Fibroblast of the aortic adventitia (primary cell): ENCODE results near the gene GPR150. TPM values are rescaled to one million over a fixed set of nuclear protein-coding genes. Genes with fewer than 3 reads are reported as not detected.

Experiments used
- DNase-seq: peaks from one replicate; pipeline ENCODE4 v3.0.0-alpha.2; 2010; ENCODE audit warnings: low read depth
- H3K4me3 ChIP-seq: 2 replicates; pipeline ENCODE4 v1.5.1; 2011; ENCODE audit warnings: low read depth, mild to moderate bottlenecking, control low read depth, low read length, moderate library complexity
- CTCF ChIP-seq: IDR thresholded peaks from 2 replicates; pipeline ENCODE4 v1.5.1; 2011; ENCODE audit warnings: mild to moderate bottlenecking, low read length, control low read depth, inconsistent platforms; ENCODE audit not compliant: insufficient read depth
- total RNA-seq: library from RNA; depleted of rRNA; stranded (reverse); fragments of >200 nt; gene quantifications from 2 replicates; pipeline ENCODE4 v1.2.3, GENCODE V29; 2012; ENCODE audit warnings: low replicate concordance

GPR150 gene
- total RNA-seq, 1 donor = 0.27 TPM

GRCh38 chr5:95647886-95648860 is 28.3 kb downstream of the GPR150 start:
- DNase-seq = peak; percentile 25
- no peak for TF ChIP-seq CTCF
- H3K4me3 ChIP-seq = no peak overlapping the region

DNA sequence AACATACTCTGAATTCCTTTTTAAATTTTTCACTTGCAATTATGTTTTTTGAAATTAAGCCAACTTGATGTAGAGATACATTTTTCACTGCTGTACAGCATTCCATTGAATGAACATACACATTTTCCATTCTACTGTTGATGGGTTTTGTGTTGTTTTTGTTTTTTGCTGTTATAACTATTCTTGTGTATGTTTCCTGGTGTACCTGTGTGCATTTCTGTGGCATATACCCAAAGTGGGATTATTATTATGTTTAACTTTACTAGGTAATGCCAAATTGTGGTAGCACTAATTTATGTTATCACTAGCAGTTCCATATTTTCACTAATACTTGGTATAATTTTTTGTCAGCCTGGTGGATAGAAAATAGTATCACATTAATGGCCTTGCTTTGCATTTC is 29.4 kb downstream of the GPR150 start:
- no peak overlapping the region for H3K4me3 ChIP-seq
- no peak for DNase-seq
- TF ChIP-seq CTCF = no peak

- no peak for TF ChIP-seq CTCF
- DNase-seq = no peak
- no peak overlapping the region for H3K4me3 ChIP-seq
Observed at GRCh38 chr5:95649842-95650620, 30.1 kb downstream of the GPR150 start.

GRCh38 chr5:95652849-95653248 is 33.0 kb downstream of the GPR150 start:
- TF ChIP-seq CTCF = no peak
- no peak overlapping the region for H3K4me3 ChIP-seq

DNA sequence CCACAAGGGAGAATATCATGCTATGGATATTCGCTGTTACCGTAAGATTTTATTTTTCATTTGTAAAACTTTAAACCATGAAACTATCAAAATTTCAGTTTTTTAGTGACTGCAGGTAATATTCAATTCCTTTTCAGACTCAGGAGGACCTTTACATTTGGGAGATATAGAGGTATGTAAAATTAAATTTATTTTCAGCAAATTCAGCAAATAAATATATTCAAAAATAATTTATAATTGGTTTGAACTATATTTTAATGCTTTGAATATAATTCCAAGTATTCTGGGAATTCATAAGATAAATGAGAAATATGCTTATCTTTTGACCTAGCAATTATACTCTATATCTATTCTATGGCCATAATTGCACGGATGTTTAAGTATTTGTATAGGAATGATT is 34.3 kb downstream of the GPR150 start:
- DNase-seq = no peak
- no peak overlapping the region for H3K4me3 ChIP-seq
- TF ChIP-seq CTCF = no peak

More at GRCh38 chr5:95652849-95653248, 33.0 kb downstream of the GPR150 start:
- DNase-seq = no peak

- H3K4me3 ChIP-seq = no peak overlapping the region
- TF ChIP-seq CTCF = no peak
- DNase-seq = no peak
Observed at GRCh38 chr5:95655575-95655974, 35.7 kb downstream of the GPR150 start.
